ENCODE data around the gene RPS15.

The RPS15 gene

GRCh38 chr19:1481893-1482360, 43.7 kb downstream of the RPS15 start:
- H3K4me3 ChIP-seq (ENCODE audit: low read depth, low read length), result no peak overlapping the region

GRCh38 chr19:1482361-1483130, 44.4 kb downstream of the RPS15 start:
- no peak overlapping the region for H3K4me3 ChIP-seq (ENCODE audit: low read depth, low read length)

GRCh38 chr19:1483131-1483978, 45.2 kb downstream of the RPS15 start:
- no peak overlapping the region for H3K4me3 ChIP-seq (ENCODE audit: low read depth, low read length)

GRCh38 chr19:1483979-1484428, 45.8 kb downstream of the RPS15 start:
- no peak overlapping the region for H3K4me3 ChIP-seq (ENCODE audit: low read depth, low read length)

- no peak overlapping the region for H3K4me3 ChIP-seq (ENCODE audit: low read depth, low read length)
Measured at GRCh38 chr19:1486720-1487575, 48.8 kb downstream of the RPS15 start.

- H3K4me3 ChIP-seq (ENCODE audit: low read depth, low read length), result no peak overlapping the region
Measured at GRCh38 chr19:1487576-1488281, 49.5 kb downstream of the RPS15 start.

- H3K4me3 ChIP-seq (ENCODE audit: low read depth, low read length), result no peak overlapping the region
Measured at GRCh38 chr19:1488282-1488601, 50.0 kb downstream of the RPS15 start.

- H3K4me3 ChIP-seq (ENCODE audit: low read depth, low read length), result peak overlapping the region; percentile 59
Measured at GRCh38 chr19:1489463-1490310, 51.5 kb downstream of the RPS15 start.
